Fibroblast of the aortic adventitia (primary cell): ENCODE data around the gene ZNF277. TPM values are rescaled to one million over a fixed set of nuclear protein-coding genes. Genes with fewer than 3 reads are reported as not detected.

Experiments
- DNase-seq: peaks from one replicate; pipeline ENCODE4 v3.0.0-alpha.2; 2010; ENCODE audit warnings: low read depth
- H3K4me3 ChIP-seq: 2 replicates; pipeline ENCODE4 v1.5.1; 2011; ENCODE audit warnings: low read depth, mild to moderate bottlenecking, control low read depth, low read length, moderate library complexity
- CTCF ChIP-seq: IDR thresholded peaks from 2 replicates; pipeline ENCODE4 v1.5.1; 2011; ENCODE audit warnings: mild to moderate bottlenecking, low read length, control low read depth, inconsistent platforms; ENCODE audit not compliant: insufficient read depth
- total RNA-seq: library from RNA; depleted of rRNA; stranded (reverse); fragments of >200 nt; gene quantifications from 2 replicates; pipeline ENCODE4 v1.2.3, GENCODE V29; 2012; ENCODE audit warnings: low replicate concordance

The ZNF277 gene
- total RNA-seq, 1 donor: 41.4 TPM

DNA sequence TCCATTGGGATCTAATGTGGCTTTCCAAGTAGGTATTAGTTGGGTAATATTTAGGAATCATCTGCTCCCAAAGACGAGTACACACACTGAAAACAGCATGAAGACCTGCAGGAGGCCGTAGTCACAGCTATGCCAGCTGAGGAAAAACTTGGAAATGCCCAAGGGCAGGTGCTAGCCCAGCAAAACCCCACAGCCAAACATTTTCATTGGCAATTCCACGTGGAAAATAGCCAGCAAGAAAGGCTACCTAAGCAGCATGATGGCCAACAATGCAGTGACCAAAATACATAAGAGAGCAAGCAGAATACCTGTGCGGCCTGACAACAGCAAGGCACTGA is 33.0 kb upstream of the ZNF277 start:
- TF ChIP-seq CTCF: no peak
- no peak overlapping the region for H3K4me3 ChIP-seq
- no peak for DNase-seq

- no peak for TF ChIP-seq CTCF
- no peak for DNase-seq
- H3K4me3 ChIP-seq: no peak overlapping the region
Observed at GRCh38 chr7:112174192-112174591, 32.3 kb upstream of the ZNF277 start.

GRCh38 chr7:112176241-112176640 is 30.3 kb upstream of the ZNF277 start:
- H3K4me3 ChIP-seq: no peak overlapping the region
- no peak for TF ChIP-seq CTCF
- DNase-seq: no peak

- no peak overlapping the region for H3K4me3 ChIP-seq
- TF ChIP-seq CTCF: no peak
- no peak for DNase-seq
Observed at GRCh38 chr7:112176693-112177415, 29.6 kb upstream of the ZNF277 start.

DNA sequence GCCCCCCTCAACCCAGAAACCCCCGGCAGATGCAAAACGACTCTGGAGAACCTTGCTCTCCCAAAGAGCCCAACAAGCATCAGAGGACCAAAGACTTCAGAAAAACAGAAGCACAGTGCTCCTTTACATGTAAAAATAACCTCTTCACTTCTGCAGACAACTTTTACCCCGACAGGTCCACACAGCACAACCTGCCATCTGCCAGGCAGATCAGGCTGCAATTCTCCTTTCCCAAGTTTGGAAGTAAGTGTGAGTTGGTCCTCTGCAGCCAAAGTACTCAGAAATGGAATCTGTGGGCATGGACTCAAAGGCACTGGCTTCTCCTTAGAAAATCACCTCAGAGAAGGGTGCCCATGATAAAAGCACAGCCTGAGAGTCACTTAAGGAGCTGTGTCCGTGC is 26.3 kb upstream of the ZNF277 start:
- TF ChIP-seq CTCF: no peak

DNA sequence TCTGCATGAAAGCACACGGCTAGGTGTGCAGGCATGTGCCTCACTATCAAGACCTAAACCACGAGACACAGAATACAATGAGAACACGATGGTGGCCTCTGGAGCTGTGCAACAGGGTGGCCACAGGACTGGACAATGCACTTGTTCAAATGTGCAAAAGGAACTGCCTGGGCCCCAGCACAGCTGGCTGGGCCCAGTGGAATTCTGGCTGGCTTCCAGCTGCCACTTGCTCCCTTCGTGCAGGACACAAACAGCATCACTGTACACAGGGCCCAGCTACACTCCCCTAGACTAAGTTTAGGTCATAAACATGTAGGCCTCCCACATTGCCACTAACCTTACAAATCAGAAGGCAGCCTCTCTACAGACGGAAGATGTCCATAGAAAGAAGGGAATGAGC is 23.7 kb upstream of the ZNF277 start:
- no peak for TF ChIP-seq CTCF
- no peak overlapping the region for H3K4me3 ChIP-seq
- DNase-seq: no peak

More for the DNA sequence above, 26.3 kb upstream of the ZNF277 start:
- H3K4me3 ChIP-seq: no peak overlapping the region
- no peak for DNase-seq

DNA sequence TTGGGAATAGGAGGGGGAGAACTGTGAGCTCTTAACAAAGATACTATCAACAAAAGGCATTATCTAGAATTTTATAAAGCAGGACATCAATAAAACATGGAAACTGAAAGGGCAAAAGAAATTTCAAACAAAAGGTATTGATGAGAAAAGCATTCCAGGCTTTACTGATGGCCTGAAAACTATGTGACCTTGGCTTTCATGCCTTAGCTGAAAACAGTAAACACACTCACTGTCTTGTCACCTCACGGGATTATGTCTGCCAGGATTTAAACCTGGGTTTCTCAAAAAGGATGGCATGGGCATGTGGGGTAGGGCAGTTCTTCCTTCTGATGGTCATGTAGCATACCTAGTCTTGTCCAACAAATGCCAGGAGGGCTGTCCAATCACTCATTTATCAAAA is 23.2 kb upstream of the ZNF277 start:
- no peak for DNase-seq
- no peak for TF ChIP-seq CTCF
- H3K4me3 ChIP-seq: no peak overlapping the region
